ENCODE measurements around the gene ICA1.
"Not testable (repeated sequence)": the region's sequence is repeated elsewhere in the genome, so short reads cannot be mapped to it uniquely, and the experiment has no call there.

ICA1 gene

GRCh38 chr7:8117195-8117594 is 144.8 kb downstream of the ICA1 start:
- H3K27ac ChIP-seq (ENCODE audit: low read depth, low read length) = no peak overlapping the region
- H3K4me3 ChIP-seq (ENCODE audit: low read depth, low read length) = no peak overlapping the region
- H3K79me2 ChIP-seq (ENCODE audit: control insufficient read depth, insufficient read depth, low read length, unreplicated experiment) = no peaks in the 10 kb centered on the region
- peaks cover 6% of the 10 kb centered on the region; the same call in 1 of the 2 replicates for H3K27me3 ChIP-seq (ENCODE audit: insufficient read depth, low read length)
- H3K4me1 ChIP-seq (ENCODE audit: control insufficient read depth, insufficient read depth, low read length, unreplicated experiment) = no peaks in the 10 kb centered on the region
- H3K36me3 ChIP-seq (ENCODE audit: insufficient read depth, low read length) = no peaks in the 10 kb centered on the region
- no peak overlapping the region for H2AFZ ChIP-seq (ENCODE audit: low read length, unreplicated experiment)

- Histone ChIP-seq H3K4me1 (ENCODE audit: control insufficient read depth, insufficient read depth, low read length, unreplicated experiment) (no peaks in the 10 kb centered on the region), H3K79me2 (ENCODE audit: control insufficient read depth, insufficient read depth, low read length, unreplicated experiment) (no peaks in the 10 kb centered on the region), H3K27ac (ENCODE audit: low read depth, low read length) (no peak overlapping the region), H3K4me3 (ENCODE audit: low read depth, low read length) (no peak overlapping the region), H2AFZ (ENCODE audit: low read length, unreplicated experiment) (no peak overlapping the region), H3K27me3 (ENCODE audit: insufficient read depth, low read length) (no peaks in the 10 kb centered on the region), H3K36me3 (ENCODE audit: insufficient read depth, low read length) (no peaks in the 10 kb centered on the region)
These were observed 146.2 kb downstream of the ICA1 start for GRCh38 chr7:8115547-8116402.

GRCh38 chr7:8114175-8114574 is 147.8 kb downstream of the ICA1 start:
- no peaks in the 10 kb centered on the region for H3K36me3 ChIP-seq (ENCODE audit: insufficient read depth, low read length)
- no peaks in the 10 kb centered on the region for H3K79me2 ChIP-seq (ENCODE audit: control insufficient read depth, insufficient read depth, low read length, unreplicated experiment)
- H3K4me1 ChIP-seq (ENCODE audit: control insufficient read depth, insufficient read depth, low read length, unreplicated experiment) = no peaks in the 10 kb centered on the region
- no peak overlapping the region for H2AFZ ChIP-seq (ENCODE audit: low read length, unreplicated experiment)
- H3K27ac ChIP-seq (ENCODE audit: low read depth, low read length) = no peak overlapping the region
- H3K4me3 ChIP-seq (ENCODE audit: low read depth, low read length) = no peak overlapping the region
- H3K27me3 ChIP-seq (ENCODE audit: insufficient read depth, low read length) = no peaks in the 10 kb centered on the region

GRCh38 chr7:8113184-8113583 is 148.8 kb downstream of the ICA1 start:
- Histone ChIP-seq H3K27me3 (ENCODE audit: insufficient read depth, low read length) (no peaks in the 10 kb centered on the region), H3K4me1 (ENCODE audit: control insufficient read depth, insufficient read depth, low read length, unreplicated experiment) (no peaks in the 10 kb centered on the region), H3K79me2 (ENCODE audit: control insufficient read depth, insufficient read depth, low read length, unreplicated experiment) (no peaks in the 10 kb centered on the region), H3K27ac (ENCODE audit: low read depth, low read length) (no peak overlapping the region), H3K4me3 (ENCODE audit: low read depth, low read length) (no peak overlapping the region), H3K36me3 (ENCODE audit: insufficient read depth, low read length) (no peaks in the 10 kb centered on the region), H2AFZ (ENCODE audit: low read length, unreplicated experiment) (no peak overlapping the region)

DNA sequence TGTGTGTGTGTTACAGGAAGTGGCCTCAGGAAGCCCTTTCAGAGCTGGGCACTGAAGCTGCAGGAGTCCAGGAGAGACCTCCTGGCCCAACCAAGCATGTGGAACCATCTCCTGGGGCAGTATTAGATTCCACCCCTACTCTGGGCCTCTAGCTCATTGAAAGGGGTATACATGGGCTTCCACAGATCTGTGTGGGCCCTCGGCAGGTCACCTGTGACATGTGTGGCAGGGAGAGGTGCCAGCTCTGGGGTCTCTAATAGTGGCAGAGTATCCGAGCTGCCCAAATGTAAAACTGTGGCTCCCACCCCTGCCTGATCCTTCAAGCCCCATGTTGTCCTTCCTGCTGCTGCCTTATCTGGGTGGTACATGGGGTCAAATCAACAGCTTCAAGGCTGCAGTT is 149.3 kb downstream of the ICA1 start:
- Histone ChIP-seq H3K4me1 (ENCODE audit: control insufficient read depth, insufficient read depth, low read length, unreplicated experiment) (no peaks in the 10 kb centered on the region), H2AFZ (ENCODE audit: low read length, unreplicated experiment) (no peak overlapping the region), H3K79me2 (ENCODE audit: control insufficient read depth, insufficient read depth, low read length, unreplicated experiment) (no peaks in the 10 kb centered on the region), H3K36me3 (ENCODE audit: insufficient read depth, low read length) (no peaks in the 10 kb centered on the region), H3K27me3 (ENCODE audit: insufficient read depth, low read length) (no peaks in the 10 kb centered on the region), H3K27ac (ENCODE audit: low read depth, low read length) (no peak overlapping the region), H3K4me3 (ENCODE audit: low read depth, low read length) (no peak overlapping the region)

DNA sequence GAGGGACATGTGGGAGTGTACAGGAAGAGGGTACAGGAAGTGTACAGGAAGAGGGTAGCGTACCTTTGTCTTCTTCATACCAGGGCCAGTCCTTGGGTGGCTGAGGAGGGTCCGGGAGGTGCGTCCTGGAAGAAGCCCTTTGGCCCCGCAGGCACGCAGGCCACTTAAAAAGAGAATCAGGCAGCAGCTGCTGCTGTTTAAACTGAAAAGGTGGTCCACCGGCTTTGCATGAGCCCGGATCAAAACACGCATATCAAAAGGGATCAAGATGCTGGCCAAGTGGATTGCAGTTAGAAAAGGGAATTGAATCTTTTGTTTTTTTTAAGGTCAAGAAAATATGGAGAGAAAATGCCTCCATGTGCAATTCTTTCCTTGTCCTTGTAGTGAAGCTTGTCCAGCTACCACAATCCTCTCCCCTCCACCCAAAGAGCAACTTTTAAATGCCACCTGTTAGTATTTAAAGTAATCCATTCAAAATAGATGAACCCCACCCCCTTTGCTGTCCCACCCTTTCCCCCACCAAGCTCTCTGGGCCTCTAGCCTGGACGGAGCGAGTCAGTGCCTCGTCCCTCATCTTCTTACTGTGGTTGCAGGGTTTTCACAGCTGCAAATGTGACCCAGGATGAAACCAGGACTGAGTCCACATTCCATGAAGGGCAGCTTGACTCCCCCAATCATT is 150.5 kb downstream of the ICA1 start:
- Histone ChIP-seq H2AFZ (ENCODE audit: low read length, unreplicated experiment) (no peak overlapping the region), H3K36me3 (ENCODE audit: insufficient read depth, low read length) (no peaks in the 10 kb centered on the region), H3K4me3 (ENCODE audit: low read depth, low read length) (no peak overlapping the region), H3K79me2 (ENCODE audit: control insufficient read depth, insufficient read depth, low read length, unreplicated experiment) (no peaks in the 10 kb centered on the region), H3K4me1 (ENCODE audit: control insufficient read depth, insufficient read depth, low read length, unreplicated experiment) (no peaks in the 10 kb centered on the region), H3K27me3 (ENCODE audit: insufficient read depth, low read length) (no peaks in the 10 kb centered on the region), H3K27ac (ENCODE audit: low read depth, low read length) (no peak overlapping the region)

GRCh38 chr7:8109196-8110022 is 152.6 kb downstream of the ICA1 start:
- no peaks in the 10 kb centered on the region for H3K27me3 ChIP-seq (ENCODE audit: insufficient read depth, low read length)
- H2AFZ ChIP-seq (ENCODE audit: low read length, unreplicated experiment) = no peak overlapping the region
- H3K4me1 ChIP-seq (ENCODE audit: control insufficient read depth, insufficient read depth, low read length, unreplicated experiment) = no peaks in the 10 kb centered on the region
- H3K27ac ChIP-seq (ENCODE audit: low read depth, low read length) = no peak overlapping the region
- no peaks in the 10 kb centered on the region for H3K36me3 ChIP-seq (ENCODE audit: insufficient read depth, low read length)
- no peak overlapping the region for H3K4me3 ChIP-seq (ENCODE audit: low read depth, low read length)
- no peaks in the 10 kb centered on the region for H3K79me2 ChIP-seq (ENCODE audit: control insufficient read depth, insufficient read depth, low read length, unreplicated experiment)

DNA sequence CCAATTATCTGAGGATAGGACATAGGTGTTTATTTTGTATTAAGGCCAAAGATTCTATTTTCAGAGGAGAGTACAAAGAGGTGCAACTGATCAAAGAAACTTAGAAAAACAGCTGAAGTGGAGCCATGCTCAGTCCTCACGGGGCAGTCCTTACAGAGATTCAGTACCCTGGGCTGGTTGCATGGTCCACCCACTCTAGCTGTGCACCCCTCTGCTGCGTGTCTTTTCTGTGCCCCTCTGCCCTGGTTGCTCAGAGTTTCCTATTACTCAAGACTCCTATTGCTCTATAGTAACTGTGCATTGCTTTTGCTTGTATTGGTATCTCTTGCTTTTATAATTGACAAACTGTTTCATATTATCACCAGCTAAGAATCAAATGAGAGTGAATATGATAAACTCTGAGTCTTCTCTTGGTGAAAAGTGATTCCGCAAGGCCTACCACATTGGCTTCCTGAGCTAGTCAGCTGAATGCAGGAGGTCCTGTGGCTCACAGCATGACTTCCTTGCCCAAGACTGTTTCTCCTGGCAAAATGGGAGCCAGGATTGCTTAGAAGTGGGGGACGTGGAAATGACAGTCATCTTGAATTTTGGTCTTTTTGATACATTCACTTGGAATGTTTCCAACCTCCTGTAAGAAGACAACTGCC is 156.4 kb downstream of the ICA1 start:
- Histone ChIP-seq H3K27ac (ENCODE audit: low read depth, low read length) (no peak overlapping the region), H3K79me2 (ENCODE audit: control insufficient read depth, insufficient read depth, low read length, unreplicated experiment) (no peaks in the 10 kb centered on the region), H2AFZ (ENCODE audit: low read length, unreplicated experiment) (no peak overlapping the region), H3K36me3 (ENCODE audit: insufficient read depth, low read length) (no peaks in the 10 kb centered on the region), H3K4me3 (ENCODE audit: low read depth, low read length) (no peak overlapping the region), H3K27me3 (ENCODE audit: insufficient read depth, low read length) (no peaks in the 10 kb centered on the region), H3K4me1 (ENCODE audit: control insufficient read depth, insufficient read depth, low read length, unreplicated experiment) (no peaks in the 10 kb centered on the region)

- Histone ChIP-seq H3K4me3 (ENCODE audit: low read depth, low read length) (no peak overlapping the region), H3K27me3 (ENCODE audit: insufficient read depth, low read length) (no peaks in the 10 kb centered on the region), H2AFZ (ENCODE audit: low read length, unreplicated experiment) (no peak overlapping the region), H3K4me1 (ENCODE audit: control insufficient read depth, insufficient read depth, low read length, unreplicated experiment) (no peaks in the 10 kb centered on the region), H3K79me2 (ENCODE audit: control insufficient read depth, insufficient read depth, low read length, unreplicated experiment) (no peaks in the 10 kb centered on the region), H3K36me3 (ENCODE audit: insufficient read depth, low read length) (no peaks in the 10 kb centered on the region), H3K27ac (ENCODE audit: low read depth, low read length) (no peak overlapping the region)
These were observed 158.7 kb downstream of the ICA1 start for GRCh38 chr7:8103282-8103681.

GRCh38 chr7:8101292-8101691 is 160.7 kb downstream of the ICA1 start:
- H2AFZ ChIP-seq (ENCODE audit: low read length, unreplicated experiment); H3K27me3 ChIP-seq (ENCODE audit: insufficient read depth, low read length); H3K36me3 ChIP-seq (ENCODE audit: insufficient read depth, low read length); H3K4me3 ChIP-seq (ENCODE audit: low read depth, low read length); H3K79me2 ChIP-seq (ENCODE audit: control insufficient read depth, insufficient read depth, low read length, unreplicated experiment); H3K27ac ChIP-seq (ENCODE audit: low read depth, low read length); H3K4me1 ChIP-seq (ENCODE audit: control insufficient read depth, insufficient read depth, low read length, unreplicated experiment): not testable (repeated sequence)
